ENCODE data around the gene ACSBG1. TPM values are rescaled to one million over a fixed set of nuclear protein-coding genes. Genes with fewer than 3 reads are reported as not detected.
A peak's percentile ranks its signal among the peaks of the same experiment; 100 is the strongest.

The ACSBG1 gene
- total RNA-seq, 2 experiments from 2014 or later: not detected

- ChIA-PET CTCF (interaction anchor here (0.5 kb wide), 1 partner anchor 111 kb away, joined by 3 read pairs; no protein-coding TSS in a partner anchor), POLR2A (no interaction called here)
- H3K27ac Mint-ChIP-seq: no peak overlapping the region
- no peaks in the 10 kb centered on the region for H3K9me3 Mint-ChIP-seq
- peaks cover 19% of the 10 kb centered on the region for H3K27me3 Mint-ChIP-seq
- H3K4me3 Mint-ChIP-seq: no peak overlapping the region
- DNase-seq: no peak
- H3K36me3 Mint-ChIP-seq (ENCODE audit: low read depth): no peaks in the 10 kb centered on the region
- peaks cover 13% of the 10 kb centered on the region for H3K4me1 Mint-ChIP-seq
Measured at GRCh38 chr15:78229431-78230406, 4.6 kb downstream of the ACSBG1 start.

DNA sequence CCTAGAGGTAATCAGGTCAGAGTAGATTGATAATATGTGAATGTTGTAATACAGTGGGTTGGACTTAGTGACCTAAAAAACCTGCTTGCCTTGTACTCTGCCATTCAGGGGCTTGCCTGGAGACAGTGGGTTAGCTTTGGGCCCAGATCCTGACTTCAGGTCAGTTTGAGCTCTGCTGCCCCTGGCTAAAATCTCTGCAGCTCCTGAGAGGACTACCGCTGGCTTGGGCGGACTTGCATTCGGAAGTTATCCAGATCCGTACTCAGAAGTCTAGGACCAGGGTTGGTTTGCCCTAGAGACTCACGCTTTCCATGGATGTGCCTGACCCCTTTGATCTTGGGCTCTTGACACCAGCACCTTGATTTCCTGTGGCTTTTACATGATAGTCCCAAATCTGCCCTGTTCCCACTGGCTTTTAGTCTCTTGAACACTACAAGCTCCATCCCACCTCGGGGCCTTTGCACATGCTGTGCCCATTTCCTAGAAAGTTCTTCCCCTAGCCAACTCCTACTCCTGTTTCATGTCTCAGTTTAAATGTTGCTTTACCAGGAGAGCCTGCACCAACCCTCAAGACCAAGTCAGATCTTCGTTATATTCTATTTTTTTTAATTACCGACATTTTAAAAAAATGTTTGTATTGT is 5.9 kb downstream of the ACSBG1 start:
- POLR2A ChIA-PET: no interaction called here
- no peaks in the 10 kb centered on the region for H3K36me3 Mint-ChIP-seq (ENCODE audit: low read depth)
- CTCF ChIA-PET: no interaction called here
- DNase-seq: no peak
- no peaks in the 10 kb centered on the region for H3K9me3 Mint-ChIP-seq
- no peak overlapping the region for H3K4me3 Mint-ChIP-seq
- peaks cover 12% of the 10 kb centered on the region for H3K27me3 Mint-ChIP-seq
- no peak overlapping the region for H3K27ac Mint-ChIP-seq
- peaks cover 14% of the 10 kb centered on the region for H3K4me1 Mint-ChIP-seq

GRCh38 chr15:78225783-78226541 is 8.4 kb downstream of the ACSBG1 start:
- Mint-ChIP-seq H3K4me3 (no peak overlapping the region), H3K27ac (no peak overlapping the region), H3K27me3 (peaks cover 1% of the 10 kb centered on the region), H3K4me1 (peaks cover 25% of the 10 kb centered on the region), H3K36me3 (ENCODE audit: low read depth) (no peaks in the 10 kb centered on the region), H3K9me3 (no peaks in the 10 kb centered on the region)
- POLR2A ChIA-PET: no interaction called here
- CTCF ChIA-PET: interaction anchor here (1.2 to 1.7 kb wide), 2 partner anchors 30 to 69 kb away, joined by 3 to 6 read pairs; no protein-coding TSS in a partner anchor
- no peak for DNase-seq

DNA sequence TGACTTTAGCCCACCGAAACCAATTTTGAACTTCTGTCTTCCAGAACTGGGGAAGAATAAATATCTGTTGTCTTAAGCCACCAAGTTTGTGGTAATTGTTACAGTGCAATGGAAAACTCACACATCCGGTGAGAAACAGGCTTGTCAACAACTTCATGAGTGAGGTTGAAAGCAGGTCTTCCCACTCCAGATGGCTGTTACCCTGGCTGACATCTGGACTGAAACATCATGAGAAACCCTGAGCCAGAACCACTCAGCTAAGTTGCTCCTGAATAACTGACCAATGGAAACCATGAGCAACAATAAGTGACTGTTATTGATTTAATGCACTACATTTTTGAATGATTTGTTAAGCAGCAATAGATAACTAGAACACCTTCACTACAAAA is 10.3 kb downstream of the ACSBG1 start:
- CTCF ChIA-PET: interaction anchor here (1.1 to 1.3 kb wide), 3 partner anchors 15 to 110 kb away, joined by 3 read pairs; no protein-coding TSS in a partner anchor
- Mint-ChIP-seq H3K27ac (peak overlapping the region; percentile 12), H3K36me3 (ENCODE audit: low read depth) (no peaks in the 10 kb centered on the region)

DNA sequence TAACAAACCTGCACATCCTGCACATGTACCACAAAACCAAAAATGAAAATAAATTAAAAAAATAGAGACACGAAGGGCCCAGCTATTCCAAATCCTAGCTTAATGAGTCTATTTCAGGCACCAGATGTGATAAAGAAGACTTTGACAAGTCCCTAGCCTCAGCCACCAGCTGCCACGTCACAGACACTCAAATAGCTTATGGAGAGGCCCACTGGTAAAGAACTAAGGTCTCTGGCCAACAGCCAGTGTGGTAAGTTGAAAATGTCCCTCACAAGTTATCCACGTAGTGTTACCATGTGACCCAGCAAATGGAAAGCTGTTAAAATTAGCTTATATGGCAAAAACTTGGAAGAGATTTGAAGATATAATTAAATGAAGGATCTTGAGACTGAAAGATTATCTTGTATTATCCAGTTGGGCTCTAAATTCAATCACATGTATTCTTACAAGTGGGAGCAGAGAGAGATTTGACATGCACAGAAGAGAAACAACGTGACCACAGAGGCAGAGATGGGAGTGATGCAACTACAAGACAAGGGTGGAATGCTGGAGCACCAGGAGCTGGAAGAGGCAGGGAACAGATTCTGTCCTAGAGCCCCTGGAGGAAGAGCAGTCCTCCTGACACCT is 10.9 kb downstream of the ACSBG1 start:
- ChIA-PET POLR2A (interaction anchor here (1.2 kb wide), 1 partner anchor 118 kb away, joined by 3 read pairs; no protein-coding TSS in a partner anchor), CTCF (interaction anchor here (0.6 to 1.1 kb wide), 2 partner anchors 109 to 110 kb away, joined by 3 read pairs; no protein-coding TSS in a partner anchor)
- Mint-ChIP-seq H3K27ac (peak overlapping the region; percentile 12), H3K27me3 (peaks cover 1% of the 10 kb centered on the region), H3K9me3 (no peaks in the 10 kb centered on the region), H3K4me1 (peaks cover 25% of the 10 kb centered on the region), H3K4me3 (no peak overlapping the region), H3K36me3 (ENCODE audit: low read depth) (no peaks in the 10 kb centered on the region)
- no peak for DNase-seq

More for the DNA sequence above, 10.3 kb downstream of the ACSBG1 start:
- DNase-seq: no peak
- H3K9me3 Mint-ChIP-seq: no peaks in the 10 kb centered on the region
- peaks cover 25% of the 10 kb centered on the region for H3K4me1 Mint-ChIP-seq
- H3K4me3 Mint-ChIP-seq: no peak overlapping the region
- POLR2A ChIA-PET: interaction anchor here (1.2 kb wide), 1 partner anchor 119 kb away, joined by 3 read pairs; no protein-coding TSS in a partner anchor
- peaks cover 1% of the 10 kb centered on the region for H3K27me3 Mint-ChIP-seq

GRCh38 chr15:78222745-78223395 is 11.5 kb downstream of the ACSBG1 start:
- no peaks in the 10 kb centered on the region for H3K9me3 Mint-ChIP-seq
- ChIA-PET POLR2A (interaction anchor here (1.2 kb wide), 1 partner anchor 118 kb away, joined by 3 read pairs; no protein-coding TSS in a partner anchor), CTCF (interaction anchor here (0.6 to 1.1 kb wide), 2 partner anchors 109 to 110 kb away, joined by 3 read pairs; no protein-coding TSS in a partner anchor)
- no peak overlapping the region for H3K27ac Mint-ChIP-seq
- H3K4me3 Mint-ChIP-seq: no peak overlapping the region
- H3K4me1 Mint-ChIP-seq: peaks cover 25% of the 10 kb centered on the region
- no peak for DNase-seq
- no peaks in the 10 kb centered on the region for H3K36me3 Mint-ChIP-seq (ENCODE audit: low read depth)
- H3K27me3 Mint-ChIP-seq: peaks cover 5% of the 10 kb centered on the region

DNA sequence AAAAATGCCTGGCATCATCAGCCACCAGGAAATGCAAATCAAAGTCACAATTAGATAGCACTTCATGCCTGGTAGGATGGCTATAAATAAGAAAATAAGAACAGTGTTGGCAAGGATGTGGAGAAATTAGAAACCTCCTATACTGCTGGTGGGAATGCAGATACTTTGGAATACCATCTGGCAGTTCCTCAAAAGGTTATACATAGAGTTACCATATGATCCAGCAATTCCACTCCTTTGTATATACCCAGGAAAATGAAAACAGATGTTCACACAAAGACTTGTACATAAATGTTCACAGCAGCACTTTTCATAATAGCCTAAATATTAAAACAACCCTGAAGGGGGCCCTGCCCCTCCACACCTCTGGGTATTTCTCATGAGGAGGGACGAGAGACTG is 13.7 kb downstream of the ACSBG1 start:
- no peak overlapping the region for H3K27ac Mint-ChIP-seq
- DNase-seq: no peak
- POLR2A ChIA-PET: no interaction called here

GRCh38 chr15:78216276-78217104 is 17.9 kb downstream of the ACSBG1 start:
- no peak for DNase-seq
- Mint-ChIP-seq H3K4me3 (no peak overlapping the region), H3K27ac (no peak overlapping the region), H3K4me1 (no peaks in the 10 kb centered on the region), H3K9me3 (no peaks in the 10 kb centered on the region), H3K36me3 (ENCODE audit: low read depth) (no peaks in the 10 kb centered on the region), H3K27me3 (peaks cover 18% of the 10 kb centered on the region)
- POLR2A ChIA-PET: no interaction called here
- CTCF ChIA-PET: no interaction called here

More for the DNA sequence above, 13.7 kb downstream of the ACSBG1 start:
- CTCF ChIA-PET: no interaction called here
- Mint-ChIP-seq H3K36me3 (ENCODE audit: low read depth) (no peaks in the 10 kb centered on the region), H3K27me3 (peaks cover 5% of the 10 kb centered on the region), H3K4me1 (peaks cover 23% of the 10 kb centered on the region), H3K9me3 (no peaks in the 10 kb centered on the region), H3K4me3 (no peak overlapping the region)

- no peaks in the 10 kb centered on the region for H3K4me1 Mint-ChIP-seq
- ChIA-PET POLR2A (no interaction called here), CTCF (no interaction called here)
- H3K9me3 Mint-ChIP-seq: no peaks in the 10 kb centered on the region
- H3K36me3 Mint-ChIP-seq (ENCODE audit: low read depth): no peaks in the 10 kb centered on the region
- no peak for DNase-seq
- H3K27me3 Mint-ChIP-seq: peaks cover 19% of the 10 kb centered on the region
- H3K4me3 Mint-ChIP-seq: no peak overlapping the region
- no peak overlapping the region for H3K27ac Mint-ChIP-seq
Measured at GRCh38 chr15:78213956-78214355, 20.4 kb downstream of the ACSBG1 start.

GRCh38 chr15:78213425-78213750 is 21.0 kb downstream of the ACSBG1 start:
- CTCF ChIA-PET: no interaction called here
- DNase-seq: no peak
- Mint-ChIP-seq H3K4me3 (no peak overlapping the region), H3K9me3 (no peaks in the 10 kb centered on the region), H3K27ac (no peak overlapping the region), H3K27me3 (peaks cover 18% of the 10 kb centered on the region), H3K36me3 (ENCODE audit: low read depth) (no peaks in the 10 kb centered on the region), H3K4me1 (no peaks in the 10 kb centered on the region)
- POLR2A ChIA-PET: no interaction called here

DNA sequence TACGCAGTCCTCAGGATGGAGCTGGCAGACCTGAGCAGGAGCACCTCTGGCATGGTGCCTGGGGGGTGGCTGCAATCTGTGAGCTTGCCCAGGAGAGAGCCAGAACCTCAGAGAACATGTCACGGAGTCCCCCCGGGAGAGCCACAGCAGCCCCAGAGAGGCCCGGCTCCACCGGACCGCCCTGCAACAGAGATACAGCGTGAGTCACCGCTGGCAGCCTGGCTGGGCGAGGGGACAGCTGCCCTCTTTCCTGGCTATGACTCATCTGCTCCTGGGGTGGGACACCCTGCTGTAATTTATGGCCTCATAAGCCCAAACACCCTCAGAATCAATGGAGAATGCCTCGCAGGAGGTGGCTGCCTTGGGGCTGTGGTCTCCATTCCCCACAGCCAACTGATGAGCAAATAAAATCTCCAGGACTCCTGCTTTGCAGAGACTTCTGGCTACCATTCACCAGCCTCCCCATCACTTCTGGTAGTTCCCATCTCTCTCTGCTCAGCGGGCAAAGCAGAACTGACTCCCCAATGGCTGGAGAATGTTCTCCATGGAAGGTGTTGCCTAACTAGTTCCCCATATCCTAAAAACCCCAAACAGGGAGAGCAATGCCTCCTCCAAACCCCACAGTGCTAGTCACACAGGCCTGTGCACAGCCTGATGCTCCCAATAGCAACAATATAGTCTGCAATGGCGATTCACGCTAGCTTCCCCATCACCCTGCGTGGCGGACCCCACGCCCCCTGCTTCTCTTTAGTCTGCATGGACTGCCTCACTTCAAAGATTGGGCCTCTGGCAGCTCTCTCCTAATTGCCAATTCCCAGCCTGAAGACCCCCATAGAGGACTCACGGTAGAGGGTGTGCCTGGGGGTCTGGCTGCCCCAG is 21.6 kb downstream of the ACSBG1 start:
- POLR2A ChIA-PET: no interaction called here
- no peaks in the 10 kb centered on the region for H3K4me1 Mint-ChIP-seq
- H3K4me3 Mint-ChIP-seq: no peak overlapping the region
- H3K27ac Mint-ChIP-seq: no peak overlapping the region
- no peaks in the 10 kb centered on the region for H3K36me3 Mint-ChIP-seq (ENCODE audit: low read depth)
- CTCF ChIA-PET: interaction anchor here (2.2 kb wide), 1 partner anchor 17 kb away, joined by 11 read pairs; no protein-coding TSS in a partner anchor
- peaks cover 15% of the 10 kb centered on the region for H3K27me3 Mint-ChIP-seq
- DNase-seq: no peak
- no peaks in the 10 kb centered on the region for H3K9me3 Mint-ChIP-seq

Measured in activated CD4-positive, alpha-beta memory T cell treated with anti-CD3 and anti-CD28 coated beads, Interleukin-2, amount 10 ng/mL, durations not matched to agents 7 days and 5 days (primary cell).